ENCODE data around the gene RAB40C. TPM values are rescaled to one million over a fixed set of nuclear protein-coding genes. Genes with fewer than 3 reads are reported as not detected.

The RAB40C gene
- total and polyA plus RNA-seq, 10 of the 15 experiments (the other 5 are each of a cell fraction or from before 2014, with no cell fraction given): 0.06 to 12.8 (median 4.6) TPM

DNA sequence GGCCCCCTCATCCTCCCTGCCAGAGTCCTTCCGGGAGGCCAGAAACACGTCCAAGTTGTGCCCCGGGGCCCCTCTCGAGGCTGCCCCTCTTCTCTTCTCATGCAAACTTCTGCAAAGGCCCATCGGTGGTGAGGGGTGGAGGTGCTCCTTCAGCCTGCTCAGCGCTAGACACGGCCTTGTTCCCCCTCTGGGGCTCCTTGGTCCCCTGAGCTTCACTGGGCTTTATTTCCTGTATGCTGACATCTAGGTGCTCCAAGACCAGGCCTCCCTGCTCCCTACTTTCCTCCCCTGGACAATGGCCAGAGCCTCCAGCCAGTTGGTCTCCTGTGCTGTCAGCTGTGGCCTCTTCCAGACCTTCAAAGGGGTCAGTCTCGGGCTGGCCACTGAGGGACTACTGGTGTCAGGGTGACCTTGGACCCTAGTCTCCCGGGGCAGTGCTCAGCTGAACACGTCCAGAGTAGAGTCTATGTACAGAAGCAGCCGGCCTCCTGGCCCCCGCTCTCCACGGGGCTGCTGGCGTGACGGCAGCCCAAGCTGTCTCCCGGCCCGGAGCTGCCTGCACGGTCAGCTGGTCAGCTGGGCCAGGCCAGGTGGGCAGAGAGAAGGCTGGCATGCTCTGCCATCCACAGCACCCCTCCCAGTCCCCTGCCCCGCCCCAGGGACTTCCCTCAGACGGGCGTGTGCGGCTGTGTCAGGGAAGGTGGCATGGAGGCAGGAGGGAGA lies 31.4 kb upstream of the RAB40C start:
- ChIA-PET RAD21 (ENCODE audit: unreplicated experiment) (no interaction called here), SMC1A (ENCODE audit: uncharacterized antibody, unreplicated experiment) (no interaction called here), CTCF (no interaction called here), POLR2A (interaction anchor here (0.6 kb wide), 1 partner anchor 442 kb away, joined by 3 read pairs; no protein-coding TSS in a partner anchor)
- no peaks in the 10 kb centered on the region for H3K79me2 ChIP-seq (ENCODE audit: control insufficient read depth, insufficient read depth, low read length)
- no peak overlapping the region for H3K4me2 ChIP-seq (ENCODE audit: control insufficient read depth, insufficient read depth)
- H3K27ac ChIP-seq (ENCODE audit: control insufficient read depth, insufficient read depth): no peak overlapping the region
- ATAC-seq (peak; percentile 9; the same call in 1 of the 3 replicates), DNase-seq (ENCODE audit: low read depth, low spot score) (no peak), FAIRE-seq (no peak)
- no peaks in the 10 kb centered on the region; a peak in 1 of 4 replicates for H3K36me3 ChIP-seq (ENCODE audit: control insufficient read depth in 2 of 2, insufficient read depth in 2 of 2, low read length in 1 of 2)
- H4K20me1 ChIP-seq (ENCODE audit: control insufficient read depth, insufficient read depth): no peaks in the 10 kb centered on the region
- no TSS peak for BruUV-seq (replicated peaks)
- peaks cover 4 to 9% of the 10 kb centered on the region in 2 experiments; a peak in 3 of 4 replicates for H3K27me3 ChIP-seq (replicated peaks in 1 of 2; ENCODE audit: control insufficient read depth in 2 of 2, insufficient read depth in 2 of 2, low read length in 1 of 2)
- H3K9ac ChIP-seq (ENCODE audit: control insufficient read depth, insufficient read depth, low read length): no peak overlapping the region
- H3K9me3 ChIP-seq (replicated peaks; ENCODE audit: control insufficient read depth, insufficient read depth, low read length): no peaks in the 10 kb centered on the region
- H3K4me3 ChIP-seq: no peak overlapping the region
- intact Hi-C loops (cut with micrococcal nuclease; ENCODE audit: unreplicated experiment) (no loop called here), in situ Hi-C loops (cut with MboI) (no loop called here)
- H2AFZ ChIP-seq (ENCODE audit: control insufficient read depth, low read depth, low read length): no peak overlapping the region
- 14% methylated on average over 22 of the region's 22 CpGs for WGBS (ENCODE audit: insufficient coverage, insufficient replicate concordance, low lambda C conversion rate, missing lambda C conversion rate)
- H3K4me1 ChIP-seq (ENCODE audit: control insufficient read depth, insufficient read depth, low read length): no peaks in the 10 kb centered on the region
- TF ChIP-seq, protein P1, sequence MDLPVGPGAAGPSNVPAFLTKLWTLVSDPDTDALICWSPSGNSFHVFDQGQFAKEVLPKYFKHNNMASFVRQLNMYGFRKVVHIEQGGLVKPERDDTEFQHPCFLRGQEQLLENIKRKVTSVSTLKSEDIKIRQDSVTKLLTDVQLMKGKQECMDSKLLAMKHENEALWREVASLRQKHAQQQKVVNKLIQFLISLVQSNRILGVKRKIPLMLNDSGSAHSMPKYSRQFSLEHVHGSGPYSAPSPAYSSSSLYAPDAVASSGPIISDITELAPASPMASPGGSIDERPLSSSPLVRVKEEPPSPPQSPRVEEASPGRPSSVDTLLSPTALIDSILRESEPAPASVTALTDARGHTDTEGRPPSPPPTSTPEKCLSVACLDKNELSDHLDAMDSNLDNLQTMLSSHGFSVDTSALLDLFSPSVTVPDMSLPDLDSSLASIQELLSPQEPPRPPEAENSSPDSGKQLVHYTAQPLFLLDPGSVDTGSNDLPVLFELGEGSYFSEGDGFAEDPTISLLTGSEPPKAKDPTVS (IDR thresholded peaks at IDR 0.05; ENCODE audit: low read depth, low read length): no peak
- TF ChIP-seq SMAD5 (IDR thresholded peaks at IDR 0.05; ENCODE audit: low read depth): no peak
- no peak for TF ChIP-seq TCF7 (IDR thresholded peaks at IDR 0.05; ENCODE audit: borderline replicate concordance)
- TF ChIP-seq FOXM1 (IDR thresholded peaks at IDR 0.05; ENCODE audit: low read depth, low read length): no peak
- no peak for TF ChIP-seq CBX3 (IDR thresholded peaks at IDR 0.05; ENCODE audit: borderline replicate concordance, low read depth)
- TF ChIP-seq IKZF1 (conservative IDR thresholded peaks at IDR 0.05): no peak
- TF ChIP-seq SRF (IDR thresholded peaks at IDR 0.05; ENCODE audit: low read depth in 2 of 2, low read length in 2 of 2): no peak
- TF ChIP-seq EED (IDR thresholded peaks at IDR 0.05; ENCODE audit: low read depth): no peak
- TF ChIP-seq, protein P2, sequence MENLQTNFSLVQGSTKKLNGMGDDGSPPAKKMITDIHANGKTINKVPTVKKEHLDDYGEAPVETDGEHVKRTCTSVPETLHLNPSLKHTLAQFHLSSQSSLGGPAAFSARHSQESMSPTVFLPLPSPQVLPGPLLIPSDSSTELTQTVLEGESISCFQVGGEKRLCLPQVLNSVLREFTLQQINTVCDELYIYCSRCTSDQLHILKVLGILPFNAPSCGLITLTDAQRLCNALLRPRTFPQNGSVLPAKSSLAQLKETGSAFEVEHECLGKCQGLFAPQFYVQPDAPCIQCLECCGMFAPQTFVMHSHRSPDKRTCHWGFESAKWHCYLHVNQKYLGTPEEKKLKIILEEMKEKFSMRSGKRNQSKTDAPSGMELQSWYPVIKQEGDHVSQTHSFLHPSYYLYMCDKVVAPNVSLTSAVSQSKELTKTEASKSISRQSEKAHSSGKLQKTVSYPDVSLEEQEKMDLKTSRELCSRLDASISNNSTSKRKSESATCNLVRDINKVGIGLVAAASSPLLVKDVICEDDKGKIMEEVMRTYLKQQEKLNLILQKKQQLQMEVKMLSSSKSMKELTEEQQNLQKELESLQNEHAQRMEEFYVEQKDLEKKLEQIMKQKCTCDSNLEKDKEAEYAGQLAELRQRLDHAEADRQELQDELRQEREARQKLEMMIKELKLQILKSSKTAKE (IDR thresholded peaks at IDR 0.05; ENCODE audit: low read depth, poor library complexity, severe bottlenecking): no peak
- no peak for TF ChIP-seq YBX1 (IDR thresholded peaks at IDR 0.05)
- no peak for TF ChIP-seq RAD51 (IDR thresholded peaks at IDR 0.05)
- no peak for TF ChIP-seq TBL1XR1 (IDR thresholded peaks at IDR 0.05; ENCODE audit: low read depth, low read length)
- no peak for TF ChIP-seq YY1 (IDR thresholded peaks at IDR 0.05; ENCODE audit: low read depth, low read length)
- no peak for TF ChIP-seq BCLAF1 (IDR thresholded peaks at IDR 0.05)
